ENCODE data around the gene KRT6A. TPM values are rescaled to one million over a fixed set of nuclear protein-coding genes. Genes with fewer than 3 reads are reported as not detected.
"Not testable (repeated sequence)": the region's sequence is repeated elsewhere in the genome, so short reads cannot be mapped to it uniquely, and the experiment has no call there.

KRT6A gene
- total and polyA plus RNA-seq, 2 of the 13 experiments (the other 11 are each of a cell fraction or from before 2014, with no cell fraction given) = 0.13 TPM; not detected in 1

GRCh38 chr12:52452101-52452500 is 41.0 kb downstream of the KRT6A start, which contains the start of gene KRT6B:
KRT6B (minus strand) TSS chr12:52452146; CDS start chr12:52452078, 68 bp downstream.
- CTCF ChIA-PET (ENCODE audit: low intra/inter-chr PET ratio, low total read pairs) = no interaction called here
- DNase-seq (ENCODE audit: low spot score) (no peak), FAIRE-seq (no peak), ATAC-seq (no peak)
- no peaks in the 10 kb centered on the region for H3K9me3 ChIP-seq (ENCODE audit: low read length)
- POLR2A ChIA-PET = no interaction called here
- in situ Hi-C loops (cut with HindIII; ENCODE audit: extremely low pct_ligation_motif_present, low pct_unique_long_range_greater_than_20kb) (no loop called here), intact Hi-C loops (cut with micrococcal nuclease; ENCODE audit: unreplicated experiment) (no loop called here)
- no peak within 1 kb of the TSS for H3K9ac ChIP-seq (ENCODE audit: insufficient read depth, low read depth, low read length)
- H3K27ac ChIP-seq (ENCODE audit: extremely low read length, insufficient read depth, low read length) = no peak within 1 kb of the TSS
- no peaks in the 10 kb centered on the region for H3K79me2 ChIP-seq (ENCODE audit: insufficient read depth, low read length)
- H2AFZ ChIP-seq (ENCODE audit: low read length) = no peak within 1 kb of the TSS
- H3K4me3 ChIP-seq (replicated peaks in 1 of 3; ENCODE audit: insufficient read depth in 1 of 3, low read depth in 2 of 3, low read length in 3 of 3) = no peak within 1 kb of the TSS
- no peak within 1 kb of the TSS for H3K4me2 ChIP-seq (ENCODE audit: low read depth, low read length)
- no peaks in the 10 kb centered on the region for H3K4me1 ChIP-seq (ENCODE audit: insufficient read depth, low read length)
- no TSS peak for BruUV-seq (replicated peaks)
- H3K27me3 ChIP-seq (ENCODE audit: control insufficient read depth in 1 of 2, insufficient read depth in 2 of 2, low read length in 2 of 2) = peaks cover 0 to 2% of the 10 kb centered on the region in 2 experiments; a peak in 1 of 5 replicates
- no peaks in the 10 kb centered on the region for H3K36me3 ChIP-seq (replicated peaks in 1 of 2; ENCODE audit: control insufficient read depth in 1 of 2, insufficient read depth in 2 of 2, low read length in 2 of 2)
- no peaks in the 10 kb centered on the region for H4K20me1 ChIP-seq (ENCODE audit: insufficient read depth, low read length)
- no peak for TF ChIP-seq NPAS2 (CRISPR knock-in tag; IDR thresholded peaks at IDR 0.05; ENCODE audit: borderline replicate concordance)
- TF ChIP-seq RAD51 (IDR thresholded peaks at IDR 0.05; ENCODE audit: borderline replicate concordance) = no peak
- TF ChIP-seq PRDM4 (CRISPR knock-in tag; IDR thresholded peaks at IDR 0.05; ENCODE audit: borderline replicate concordance) = no peak
- no peak for TF ChIP-seq ZNF598 (CRISPR knock-in tag; IDR thresholded peaks at IDR 0.05; ENCODE audit: borderline replicate concordance)
- no peak for TF ChIP-seq SAFB2 (CRISPR knock-in tag; IDR thresholded peaks at IDR 0.05; ENCODE audit: borderline replicate concordance, low read depth)
- 25% methylated on average over 6 of the region's 6 CpGs for WGBS (ENCODE audit: low lambda C conversion rate)

GRCh38 chr12:52448228-52448627 is 44.8 kb downstream of the KRT6A start:
- H3K36me3 ChIP-seq (replicated peaks in 1 of 2; ENCODE audit: control insufficient read depth in 1 of 2, insufficient read depth in 2 of 2, low read length in 2 of 2) = no peaks in the 10 kb centered on the region
- intact Hi-C loops (cut with micrococcal nuclease; ENCODE audit: unreplicated experiment) (no loop called here), in situ Hi-C loops (cut with HindIII; ENCODE audit: extremely low pct_ligation_motif_present, low pct_unique_long_range_greater_than_20kb) (no loop called here)
- CTCF ChIA-PET (ENCODE audit: low intra/inter-chr PET ratio, low total read pairs) = no interaction called here
- H4K20me1 ChIP-seq (ENCODE audit: insufficient read depth, low read length) = no peaks in the 10 kb centered on the region
- H3K9ac ChIP-seq (ENCODE audit: insufficient read depth, low read depth, low read length) = no peak overlapping the region
- H3K4me1 ChIP-seq (ENCODE audit: insufficient read depth, low read length) = no peaks in the 10 kb centered on the region
- H3K9me3 ChIP-seq (ENCODE audit: low read length) = no peaks in the 10 kb centered on the region
- ATAC-seq = no peak
- no peak for FAIRE-seq
- DNase-seq (ENCODE audit: low spot score) = no peak
- H3K27me3 ChIP-seq (ENCODE audit: control insufficient read depth in 1 of 2, insufficient read depth in 2 of 2, low read length in 2 of 2) = 0 out of 5 replicates have a peak, but pooled peaks cover 0 to 4% of the 10 kb centered on the region in 2 experiments
- no peak overlapping the region for H3K27ac ChIP-seq (ENCODE audit: extremely low read length, insufficient read depth, low read length)
- H3K4me3 ChIP-seq (replicated peaks in 1 of 3; ENCODE audit: insufficient read depth in 1 of 3, low read depth in 2 of 3, low read length in 3 of 3) = no peak overlapping the region
- no TSS peak for BruUV-seq (replicated peaks)
- POLR2A ChIA-PET = no interaction called here
- H3K4me2 ChIP-seq (ENCODE audit: low read depth, low read length) = no peak overlapping the region
- no peak overlapping the region for H2AFZ ChIP-seq (ENCODE audit: low read length)
- TF ChIP-seq ZNF160 (CRISPR knock-in tag; IDR thresholded peaks at IDR 0.05) (no peak), SSRP1 (CRISPR knock-in tag; IDR thresholded peaks at IDR 0.05) (no peak), AHR (CRISPR knock-in tag; IDR thresholded peaks at IDR 0.05) (no peak), SOX5 (CRISPR knock-in tag; IDR thresholded peaks at IDR 0.05; ENCODE audit: borderline replicate concordance) (no peak)
- WGBS (ENCODE audit: low lambda C conversion rate) = 3% methylated on average over 3 of the region's 3 CpGs
- H3K79me2 ChIP-seq (ENCODE audit: insufficient read depth, low read length) = no peaks in the 10 kb centered on the region

- WGBS (ENCODE audit: low lambda C conversion rate) = 46% methylated on average over 7 of the region's 11 CpGs
- POLR2A ChIA-PET; H3K79me2 ChIP-seq (ENCODE audit: insufficient read depth, low read length); H3K36me3 ChIP-seq (replicated peaks in 1 of 2; ENCODE audit: control insufficient read depth in 1 of 2, insufficient read depth in 2 of 2, low read length in 2 of 2); intact Hi-C loops (cut with micrococcal nuclease; ENCODE audit: unreplicated experiment); H3K4me2 ChIP-seq (ENCODE audit: low read depth, low read length); in situ Hi-C loops (cut with HindIII; ENCODE audit: extremely low pct_ligation_motif_present, low pct_unique_long_range_greater_than_20kb); H3K27ac ChIP-seq (ENCODE audit: extremely low read length, insufficient read depth, low read length); H3K4me3 ChIP-seq (replicated peaks in 1 of 3; ENCODE audit: insufficient read depth in 1 of 3, low read depth in 2 of 3, low read length in 3 of 3); H4K20me1 ChIP-seq (ENCODE audit: insufficient read depth, low read length); CTCF ChIA-PET (ENCODE audit: low intra/inter-chr PET ratio, low total read pairs); H3K4me1 ChIP-seq (ENCODE audit: insufficient read depth, low read length); H3K27me3 ChIP-seq (ENCODE audit: control insufficient read depth in 1 of 2, insufficient read depth in 2 of 2, low read length in 2 of 2); H2AFZ ChIP-seq (ENCODE audit: low read length); H3K9me3 ChIP-seq (ENCODE audit: low read length); H3K9ac ChIP-seq (ENCODE audit: insufficient read depth, low read depth, low read length); FAIRE-seq; ATAC-seq; BruUV-seq (replicated peaks); DNase-seq (ENCODE audit: low spot score): not testable (repeated sequence)
These were observed 45.9 kb downstream of the KRT6A start for GRCh38 chr12:52447196-52447595.
